ENCODE results near the gene PAMR1. TPM values are rescaled to one million over a fixed set of nuclear protein-coding genes. Genes with fewer than 3 reads are reported as not detected.

Gene PAMR1
- total and polyA plus RNA-seq, 2 of the 8 experiments (the other 6 are each of a cell fraction or from before 2014, with no cell fraction given) = 3.0 to 6.9 TPM

GRCh38 chr11:35566885-35567284, 41.5 kb upstream of the PAMR1 start:
- H3K4me2 ChIP-seq (ENCODE audit: insufficient read depth in 1 of 2, low read depth in 2 of 2, low read length in 2 of 2) = no peak overlapping the region
- H3K9me3 ChIP-seq (ENCODE audit: insufficient read depth in 2 of 2, low read depth in 1 of 2, low read length in 1 of 2) = no peaks in the 10 kb centered on the region
- no peak overlapping the region for H3K18ac ChIP-seq (ENCODE audit: extremely low read depth, low read length)
- no peaks in the 10 kb centered on the region for H3K27me3 ChIP-seq (replicated peaks in 1 of 4; ENCODE audit: control insufficient read depth in 3 of 4, extremely low read depth in 1 of 4, insufficient read depth in 3 of 4, low read length in 3 of 4)
- H2BK12ac ChIP-seq (ENCODE audit: low read depth, low read length) = no peak overlapping the region
- no peaks in the 10 kb centered on the region for H3K23me2 ChIP-seq (ENCODE audit: low read depth, low read length)
- H3K4me1 ChIP-seq (replicated peaks in 1 of 4; ENCODE audit: control insufficient read depth in 3 of 4, insufficient read depth in 4 of 4, low read length in 3 of 4) = peaks cover 0 to 2% (median 0%) of the 10 kb centered on the region in 4 experiments; a peak in 2 of 7 replicates
- H2BK5ac ChIP-seq (ENCODE audit: low read depth, low read length) = no peak overlapping the region
- H3K79me1 ChIP-seq (ENCODE audit: low read depth, low read length) = no peaks in the 10 kb centered on the region
- no peak overlapping the region for H3K14ac ChIP-seq (ENCODE audit: insufficient read length)
- H2BK20ac ChIP-seq (ENCODE audit: low read length) = no peak overlapping the region
- no peak overlapping the region for H3K4me3 ChIP-seq (ENCODE audit: extremely low read depth in 1 of 4, insufficient read depth in 2 of 4, low read depth in 3 of 4, low read length in 4 of 4)
- DNase-seq (ENCODE audit: low read depth in 1 of 2, low spot score in 2 of 2) (no peak), FAIRE-seq (no peak)
- H4K8ac ChIP-seq (ENCODE audit: extremely low read depth, insufficient read depth, low read length) = no peak overlapping the region
- ChIA-PET CTCF (ENCODE audit: partially characterized antibody) (interaction anchor here (1.4 to 2.2 kb wide), 3 partner anchors 16 to 21 kb away, joined by 3 to 5 read pairs (median 4); no protein-coding TSS in a partner anchor), POLR2A (ENCODE audit: partially characterized antibody) (no interaction called here)
- H3K9ac ChIP-seq (replicated peaks in 1 of 4; ENCODE audit: extremely low read depth in 1 of 4, low read depth in 3 of 4, low read length in 3 of 4) = no peak overlapping the region
- H2BK120ac ChIP-seq (replicated peaks; ENCODE audit: low read depth, low read length) = no peak overlapping the region
- H4K20me1 ChIP-seq (replicated peaks in 1 of 2; ENCODE audit: control insufficient read depth in 1 of 2, insufficient read depth in 2 of 2, low read length in 2 of 2) = no peaks in the 10 kb centered on the region
- TF ChIP-seq JUN (IDR thresholded peaks at IDR 0.05; ENCODE audit: low read depth, low read length) = no peak
- TF ChIP-seq RXRA (IDR thresholded peaks at IDR 0.05; ENCODE audit: insufficient read depth, low read depth, low read length) = no peak
- TF ChIP-seq GTF2F1 (IDR thresholded peaks at IDR 0.05; ENCODE audit: borderline replicate concordance, low read depth, low read length) = no peak
- TF ChIP-seq, protein P1, sequence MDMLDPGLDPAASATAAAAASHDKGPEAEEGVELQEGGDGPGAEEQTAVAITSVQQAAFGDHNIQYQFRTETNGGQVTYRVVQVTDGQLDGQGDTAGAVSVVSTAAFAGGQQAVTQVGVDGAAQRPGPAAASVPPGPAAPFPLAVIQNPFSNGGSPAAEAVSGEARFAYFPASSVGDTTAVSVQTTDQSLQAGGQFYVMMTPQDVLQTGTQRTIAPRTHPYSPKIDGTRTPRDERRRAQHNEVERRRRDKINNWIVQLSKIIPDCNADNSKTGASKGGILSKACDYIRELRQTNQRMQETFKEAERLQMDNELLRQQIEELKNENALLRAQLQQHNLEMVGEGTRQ (IDR thresholded peaks at IDR 0.05; ENCODE audit: low read length) = no peak
- no peak for TF ChIP-seq RBBP5 (IDR thresholded peaks at IDR 0.05; ENCODE audit: borderline replicate concordance, low read depth, low read length)
- TF ChIP-seq TEAD4 (IDR thresholded peaks at IDR 0.05; ENCODE audit: low read depth, low read length) = no peak
- no peak for TF ChIP-seq SP4 (IDR thresholded peaks at IDR 0.05; ENCODE audit: low read length)
- no peak overlapping the region for H2AK5ac ChIP-seq (ENCODE audit: low read depth, low read length)
- H3K36me3 ChIP-seq (ENCODE audit: control insufficient read depth in 2 of 4, insufficient read depth in 4 of 4, low read length in 3 of 4) = no peaks in the 10 kb centered on the region
- no peak overlapping the region for H3K56ac ChIP-seq (replicated peaks; ENCODE audit: insufficient read length, low read depth, low read length)
- H3K23ac ChIP-seq (ENCODE audit: insufficient read length) = no peak overlapping the region
- H3K79me2 ChIP-seq (ENCODE audit: control insufficient read depth in 1 of 2, insufficient read depth in 2 of 2, low read length in 2 of 2) = no peaks in the 10 kb centered on the region
- H2BK15ac ChIP-seq (ENCODE audit: low read length) = no peak overlapping the region
- H3K4ac ChIP-seq (replicated peaks; ENCODE audit: insufficient read length, low read depth, low read length) = no peak overlapping the region
- no peak overlapping the region for H2AFZ ChIP-seq (ENCODE audit: low read length)
- H4K91ac ChIP-seq (replicated peaks; ENCODE audit: insufficient read length, low read length) = no peak overlapping the region
- H3K27ac ChIP-seq (ENCODE audit: low read depth, low read length) = no peak overlapping the region
- no peak overlapping the region for H4K5ac ChIP-seq (ENCODE audit: insufficient read length, low read depth, low read length)
- 82% methylated on average over 3 of the region's 3 CpGs; no CpG with 5 or more reads in 1 of the 2 experiments for WGBS, 2 experiments (ENCODE audit: extremely low coverage in 1 of 2, insufficient coverage in 1 of 2, insufficient read length in 1 of 2, insufficient replicate concordance in 2 of 2, low coverage in 1 of 2, low lambda C conversion rate in 2 of 2, missing lambda C conversion rate in 1 of 2)

Measured in H1 (cell line).